Measurements from ENCODE around the gene SBSN.

SBSN gene

GRCh38 chr19:35539314-35539713 is 11.2 kb upstream of the SBSN start:
- TF ChIP-seq ZFX (IDR thresholded peaks at IDR 0.05), result no peak
- TF ChIP-seq CTCF (conservative IDR thresholded peaks at IDR 0.05), result no peak
- no peak overlapping the region for H3K27ac ChIP-seq

GRCh38 chr19:35534803-35535480 is 6.8 kb upstream of the SBSN start:
- TF ChIP-seq ZFX (IDR thresholded peaks at IDR 0.05) (no peak), CTCF (conservative IDR thresholded peaks at IDR 0.05) (no peak)
- H3K27ac ChIP-seq, result no peak overlapping the region

- TF ChIP-seq CTCF (conservative IDR thresholded peaks at IDR 0.05), result no peak
- no peak for TF ChIP-seq ZFX (IDR thresholded peaks at IDR 0.05)
Measured at GRCh38 chr19:35533822-35534392, 5.8 kb upstream of the SBSN start.

GRCh38 chr19:35533201-35533821 is 5.2 kb upstream of the SBSN start, which contains the start of gene GAPDHS:
GAPDHS (plus strand) TSS chr19:35533456; CDS start chr19:35533528, 72 bp downstream.
- peak within 1 kb of the TSS; percentile 49 for H3K27ac ChIP-seq
- TF ChIP-seq ZFX (IDR thresholded peaks at IDR 0.05) (no peak), CTCF (conservative IDR thresholded peaks at IDR 0.05) (no peak)

More at GRCh38 chr19:35533822-35534392, 5.8 kb upstream of the SBSN start:
- H3K27ac ChIP-seq, result peak overlapping the region; percentile 49

GRCh38 chr19:35531291-35531690 is 3.2 kb upstream of the SBSN start:
- no peak for TF ChIP-seq CTCF (conservative IDR thresholded peaks at IDR 0.05)
- no peak for TF ChIP-seq ZFX (IDR thresholded peaks at IDR 0.05)

GRCh38 chr19:35529241-35530218 is 1.4 kb upstream of the SBSN start:
- peak overlapping the region; percentile 15; the same call in 1 of the 2 replicates for H3K27ac ChIP-seq
- TF ChIP-seq CTCF (conservative IDR thresholded peaks at IDR 0.05), result no peak
- TF ChIP-seq ZFX (IDR thresholded peaks at IDR 0.05), result no peak

More at GRCh38 chr19:35531291-35531690, 3.2 kb upstream of the SBSN start:
- H3K27ac ChIP-seq, result no peak overlapping the region
